ENCODE data around the gene CPT1B.

DNA sequence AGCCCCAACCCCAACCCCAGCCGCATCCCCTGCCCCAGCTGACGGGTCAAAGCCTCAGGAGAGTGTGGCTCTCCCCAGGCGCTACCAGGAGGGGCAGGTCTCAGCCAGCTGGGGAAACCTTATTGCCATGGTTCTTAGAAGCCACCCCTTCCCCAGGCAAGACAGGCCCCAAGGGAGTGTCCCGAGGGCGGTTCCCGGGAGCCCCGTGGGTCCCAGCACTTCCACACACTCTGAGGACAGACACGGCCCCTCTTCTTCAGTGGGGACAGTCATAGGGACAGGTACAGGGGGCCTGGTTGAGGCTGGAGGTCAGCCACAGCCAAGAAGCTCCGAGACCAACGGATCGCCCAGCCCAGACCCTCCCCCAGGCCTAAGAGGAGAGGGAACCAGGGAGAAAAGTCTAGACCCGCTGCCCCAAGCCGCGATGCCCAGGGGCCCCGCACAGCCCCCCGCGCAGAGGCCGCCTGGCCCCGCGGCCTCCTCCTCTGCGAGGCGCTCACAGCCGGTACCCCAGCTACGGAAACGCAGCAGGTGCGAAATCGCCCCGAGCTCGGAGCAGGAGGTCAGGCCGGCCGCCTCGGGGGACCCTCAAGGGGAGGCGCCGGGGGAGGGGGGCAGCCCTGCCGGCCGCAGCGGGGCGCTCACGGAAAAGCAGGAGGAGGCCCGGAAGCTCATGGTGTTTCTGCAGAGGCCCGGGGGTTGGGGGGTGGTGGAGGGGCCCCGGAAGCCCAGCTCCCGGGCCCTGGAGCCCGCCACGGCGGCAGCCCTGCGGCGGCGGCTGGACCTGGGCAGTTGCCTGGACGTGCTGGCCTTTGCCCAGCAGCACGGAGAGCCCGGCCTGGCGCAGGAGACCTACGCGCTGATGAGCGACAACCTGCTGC lies 29.9 kb downstream of the CPT1B start:
- TF ChIP-seq EZH2 (IDR thresholded peaks at IDR 0.05; ENCODE audit: low read depth, unreplicated experiment) (peak; percentile 42), CTCF (conservative IDR thresholded peaks at IDR 0.05; ENCODE audit: low read depth in 2 of 2) (no peak)

Data from GM23338 (cell line).